OCI-LY3 (cell line): ENCODE results near the gene IL17RD.

Source experiments
- H2AFZ ChIP-seq: fragments of 200-600, 300-600 bp; shearing (Covaris generic); 2 replicates; pipeline ENCODE4 v1.6.0; 2014; ENCODE audit warnings: antibody characterized with exemption, low read depth, low read length
- H3K27ac ChIP-seq: fragments of 200-600, 300-600 bp; sonication (generic); 2 replicates; pipeline ENCODE4 v1.5.1; 2014; ENCODE audit warnings: mild to moderate bottlenecking, low read length, moderate library complexity, mixed read lengths
- H3K27me3 ChIP-seq: fragments of 200-600, 300-600 bp; sonication (generic); 2 replicates; pipeline ENCODE4 v1.6.1; 2014; ENCODE audit warnings: low read depth, low read length, mixed read lengths
- H3K36me3 ChIP-seq: fragments of 200-600, 300-600 bp; sonication (generic); replicated peaks from 2 replicates; pipeline ENCODE3; 2014; ENCODE audit warnings: low read depth, low read length, mixed read lengths
- H3K4me1 ChIP-seq: fragments of 300-600, 200-600 bp; sonication (generic); 2 replicates; pipeline ENCODE4 v1.6.1; 2014; ENCODE audit warnings: low read length, mixed read lengths
- H3K4me2 ChIP-seq: fragments of 200-600, 300-600 bp; sonication (generic); 2 replicates; pipeline ENCODE4 v1.6.1; 2014; ENCODE audit warnings: low read length, mixed read lengths
- H3K4me3 ChIP-seq: fragments of 300-600, 200-600 bp; sonication (generic); 2 replicates; pipeline ENCODE4 v1.5.1; 2014; ENCODE audit warnings: antibody characterized with exemption, mild to moderate bottlenecking, low read length, moderate library complexity
- H3K79me2 ChIP-seq: fragments of 300-600, 200-600 bp; shearing (Covaris generic); 2 replicates; pipeline ENCODE4 v1.6.1; 2014; ENCODE audit warnings: mild to moderate bottlenecking, low read length, mixed read lengths
- H3K9ac ChIP-seq: fragments of 300-600, 200-600 bp; shearing (Covaris generic); 2 replicates; pipeline ENCODE4 v1.6.0; 2014; ENCODE audit warnings: mild to moderate bottlenecking, low read length, moderate library complexity
- H3K9me3 ChIP-seq: fragments of 200-600, 300-600 bp; shearing (Covaris generic); 2 replicates; pipeline ENCODE4 v1.6.1; 2014; ENCODE audit warnings: low read length, mixed read lengths; ENCODE audit not compliant: insufficient read depth
- H4K20me1 ChIP-seq: fragments of 200-600, 300-600 bp; sonication (generic); 2 replicates; pipeline ENCODE4 v1.6.1; 2016; ENCODE audit warnings: low read length, mixed read lengths; ENCODE audit not compliant: insufficient read depth
- EZH2phosphoT487 ChIP-seq: fragments of 200-600 bp; shearing (Covaris generic); IDR thresholded peaks from 2 replicates; pipeline ENCODE4 v1.6.1; 2018; ENCODE audit warnings: antibody characterized with exemption, mixed run types, low read depth
- TF ChIP-seq, protein P1 (sequence below): fragments of 200-600, 300-600 bp; sonication (generic); IDR thresholded peaks from 2 replicates; pipeline ENCODE4 v1.5.1; 2014; ENCODE audit warnings: antibody characterized with exemption, low read length, low read depth

The IL17RD gene

DNA sequence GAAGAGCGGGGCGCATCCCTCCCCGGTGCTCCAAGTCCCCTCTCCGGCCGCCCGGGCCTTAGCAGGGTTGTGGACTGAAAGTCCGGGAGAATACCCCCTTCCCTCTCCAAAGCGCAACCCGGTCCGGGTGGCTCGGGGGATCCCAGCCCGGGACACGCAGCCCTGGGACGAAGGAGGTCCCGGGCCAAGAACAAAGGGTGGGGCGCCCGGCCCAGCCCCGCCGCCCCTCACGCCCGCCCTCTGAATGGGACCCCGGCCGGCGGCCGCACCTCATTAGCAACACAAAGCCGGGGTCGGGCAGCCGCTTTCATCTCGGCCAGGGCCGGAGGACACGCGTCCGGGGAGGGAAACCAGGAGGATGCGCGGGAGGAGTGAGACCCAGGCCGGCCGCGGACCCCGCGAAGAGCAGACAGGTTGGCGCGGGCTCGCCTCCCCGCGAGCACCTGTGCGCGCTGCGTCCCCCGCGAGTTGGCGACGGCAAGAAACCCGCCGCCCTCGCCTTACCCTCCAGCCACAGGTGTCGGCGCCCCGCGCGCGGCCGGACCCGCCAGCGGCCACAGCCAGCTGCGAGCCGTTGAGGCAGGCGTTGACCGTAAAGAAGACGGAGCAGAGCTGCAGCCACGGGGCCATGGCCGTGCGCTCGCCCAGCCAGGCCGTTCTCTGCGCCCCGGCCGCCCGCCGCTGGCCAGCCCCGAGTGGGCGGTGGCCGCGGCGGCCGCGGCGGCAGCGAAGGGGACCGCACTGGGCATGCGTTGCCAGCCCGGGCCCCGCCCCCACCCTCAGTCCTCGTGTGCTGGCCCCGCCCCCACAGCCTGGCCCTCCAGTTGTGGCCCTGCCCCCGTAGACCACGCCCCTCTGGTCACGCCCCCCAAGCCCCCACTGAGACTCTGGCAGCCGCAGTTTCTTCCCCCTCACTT, at the start of gene IL17RD:
Gene IL17RD (minus strand): TSS at position 697 of the 917 bp plus-strand sequence. CDS start 67 bp downstream, at position 630.
- Histone ChIP-seq H3K79me2 (no peaks in the 10 kb centered on the region), H3K9me3 (no peaks in the 10 kb centered on the region), H3K4me2 (peak within 1 kb of the TSS; percentile 86), H3K27ac (no peak within 1 kb of the TSS), H3K36me3 (no peaks in the 10 kb centered on the region), H4K20me1 (no peaks in the 10 kb centered on the region), H3K4me1 (peaks cover 14% of the 10 kb centered on the region; the same call in 1 of the 2 replicates), H2AFZ (peak within 1 kb of the TSS; percentile 50; the same call in 1 of the 2 replicates), H3K9ac (peak within 1 kb of the TSS; percentile 29; the same call in 1 of the 2 replicates), H3K4me3 (peak within 1 kb of the TSS; percentile 81), H3K27me3 (peaks cover 76% of the 10 kb centered on the region)
- no peak for TF ChIP-seq EZH2phosphoT487
- TF ChIP-seq, protein P1, sequence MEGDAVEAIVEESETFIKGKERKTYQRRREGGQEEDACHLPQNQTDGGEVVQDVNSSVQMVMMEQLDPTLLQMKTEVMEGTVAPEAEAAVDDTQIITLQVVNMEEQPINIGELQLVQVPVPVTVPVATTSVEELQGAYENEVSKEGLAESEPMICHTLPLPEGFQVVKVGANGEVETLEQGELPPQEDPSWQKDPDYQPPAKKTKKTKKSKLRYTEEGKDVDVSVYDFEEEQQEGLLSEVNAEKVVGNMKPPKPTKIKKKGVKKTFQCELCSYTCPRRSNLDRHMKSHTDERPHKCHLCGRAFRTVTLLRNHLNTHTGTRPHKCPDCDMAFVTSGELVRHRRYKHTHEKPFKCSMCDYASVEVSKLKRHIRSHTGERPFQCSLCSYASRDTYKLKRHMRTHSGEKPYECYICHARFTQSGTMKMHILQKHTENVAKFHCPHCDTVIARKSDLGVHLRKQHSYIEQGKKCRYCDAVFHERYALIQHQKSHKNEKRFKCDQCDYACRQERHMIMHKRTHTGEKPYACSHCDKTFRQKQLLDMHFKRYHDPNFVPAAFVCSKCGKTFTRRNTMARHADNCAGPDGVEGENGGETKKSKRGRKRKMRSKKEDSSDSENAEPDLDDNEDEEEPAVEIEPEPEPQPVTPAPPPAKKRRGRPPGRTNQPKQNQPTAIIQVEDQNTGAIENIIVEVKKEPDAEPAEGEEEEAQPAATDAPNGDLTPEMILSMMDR = no peak

DNA sequence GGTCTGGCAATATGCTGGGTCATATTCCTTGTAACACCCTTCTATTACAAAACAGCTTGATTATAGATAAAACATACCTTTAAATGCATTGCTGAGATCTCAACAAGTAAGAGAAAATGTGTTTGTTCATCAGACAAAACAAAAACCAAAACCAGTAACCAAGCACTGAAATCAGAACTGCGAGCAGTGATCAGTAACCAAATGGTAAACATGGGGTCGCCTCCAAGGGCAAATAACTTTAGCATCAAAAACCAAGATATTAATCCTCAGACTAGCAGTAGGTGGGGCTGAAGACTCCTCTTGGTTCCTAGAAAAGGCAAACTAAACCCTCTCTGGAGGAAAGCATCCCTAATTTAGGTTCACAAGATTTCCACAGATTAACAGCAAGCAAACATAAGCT, 41.3 kb upstream of the IL17RD start:
- Histone ChIP-seq H3K9me3 (no peaks in the 10 kb centered on the region), H3K36me3 (no peaks in the 10 kb centered on the region), H3K27ac (no peak overlapping the region), H4K20me1 (no peaks in the 10 kb centered on the region), H3K4me1 (no peaks in the 10 kb centered on the region), H3K4me2 (no peak overlapping the region), H3K4me3 (no peak overlapping the region), H2AFZ (no peak overlapping the region), H3K27me3 (no peaks in the 10 kb centered on the region), H3K9ac (no peak overlapping the region), H3K79me2 (no peaks in the 10 kb centered on the region)
- no peak for TF ChIP-seq EZH2phosphoT487
- TF ChIP-seq, protein P1 = no peak

DNA sequence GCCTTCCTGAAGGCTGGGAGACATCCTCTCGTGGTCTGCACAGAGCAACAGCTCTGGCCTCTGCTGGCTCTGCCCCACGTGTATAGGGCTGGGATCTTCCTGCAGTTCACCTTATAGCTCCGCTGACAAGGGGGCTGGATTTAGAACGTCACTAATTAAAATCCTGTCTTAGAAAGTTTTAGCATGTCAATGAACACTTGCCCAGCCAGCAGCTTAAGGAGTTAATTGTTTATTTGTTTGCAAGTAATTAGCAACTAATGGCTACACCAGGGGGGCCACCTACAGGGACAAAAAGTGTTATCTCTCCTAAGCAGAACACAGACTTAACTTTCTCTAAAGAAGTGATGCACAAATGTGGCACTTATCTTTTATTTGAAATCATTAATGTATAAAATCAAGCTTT, 34.7 kb upstream of the IL17RD start, which contains the start of gene HESX1:
Gene HESX1 (minus strand): TSS at position 84 of the 403 bp plus-strand sequence. CDS start 60 bp downstream, at position 24.
- H3K9me3 ChIP-seq = no peaks in the 10 kb centered on the region
- no peak within 1 kb of the TSS for H3K27ac ChIP-seq
- no peak within 1 kb of the TSS for H2AFZ ChIP-seq
- H3K79me2 ChIP-seq = no peaks in the 10 kb centered on the region
- TF ChIP-seq, protein P1 = no peak
- TF ChIP-seq EZH2phosphoT487 = no peak
- no peaks in the 10 kb centered on the region for H3K36me3 ChIP-seq
- no peak within 1 kb of the TSS for H3K4me3 ChIP-seq
- no peaks in the 10 kb centered on the region for H4K20me1 ChIP-seq
- no peak within 1 kb of the TSS for H3K4me2 ChIP-seq
- H3K4me1 ChIP-seq = peaks cover 11% of the 10 kb centered on the region
- H3K9ac ChIP-seq = no peak within 1 kb of the TSS
- H3K27me3 ChIP-seq = 0 out of 2 replicates have a peak, but pooled peaks cover 3% of the 10 kb centered on the region

DNA sequence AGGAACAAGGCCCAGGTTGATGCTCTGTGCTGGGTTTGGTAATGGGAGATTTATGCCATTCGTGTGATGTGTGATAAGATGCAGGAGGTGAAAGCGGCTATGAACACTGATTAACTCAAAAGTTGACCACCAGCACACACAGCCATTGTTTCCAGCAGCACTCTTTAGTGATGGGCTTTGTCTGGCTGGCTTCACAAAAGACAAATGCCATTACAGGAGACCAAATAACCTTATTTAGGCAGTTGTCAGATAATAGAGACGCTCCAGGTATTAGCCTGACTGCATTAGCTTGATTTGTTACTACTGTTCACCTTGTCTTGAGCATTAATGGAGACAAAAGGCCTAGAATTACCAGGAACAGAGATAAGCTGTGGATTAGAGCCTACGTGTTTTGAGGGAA, 29.5 kb upstream of the IL17RD start:
- H3K4me2 ChIP-seq = no peak overlapping the region
- TF ChIP-seq, protein P1 = no peak
- TF ChIP-seq EZH2phosphoT487 = no peak
- no peak overlapping the region for H3K27ac ChIP-seq
- no peaks in the 10 kb centered on the region for H3K9me3 ChIP-seq
- H4K20me1 ChIP-seq = no peaks in the 10 kb centered on the region
- H3K4me3 ChIP-seq = no peak overlapping the region
- no peaks in the 10 kb centered on the region for H3K79me2 ChIP-seq
- 0 out of 2 replicates have a peak, but pooled peaks cover 3% of the 10 kb centered on the region for H3K27me3 ChIP-seq
- no peak overlapping the region for H3K9ac ChIP-seq
- H3K4me1 ChIP-seq = peaks cover 24% of the 10 kb centered on the region
- H2AFZ ChIP-seq = no peak overlapping the region
- H3K36me3 ChIP-seq = no peaks in the 10 kb centered on the region
